GM18907 (cell line): Measurements from ENCODE around the gene WFDC2.
"Not testable (repeated sequence)": the region's sequence is repeated elsewhere in the genome, so short reads cannot be mapped to it uniquely, and the experiment has no call there.

Source experiments
- ATAC-seq: cut with Tn5 transposase; IDR thresholded peaks from one replicate; pipeline ENCODE4 v1.9.1; 2021; ENCODE audit warnings: mild to moderate bottlenecking, moderate library complexity; ENCODE audit not compliant: unreplicated experiment

The WFDC2 gene

DNA sequence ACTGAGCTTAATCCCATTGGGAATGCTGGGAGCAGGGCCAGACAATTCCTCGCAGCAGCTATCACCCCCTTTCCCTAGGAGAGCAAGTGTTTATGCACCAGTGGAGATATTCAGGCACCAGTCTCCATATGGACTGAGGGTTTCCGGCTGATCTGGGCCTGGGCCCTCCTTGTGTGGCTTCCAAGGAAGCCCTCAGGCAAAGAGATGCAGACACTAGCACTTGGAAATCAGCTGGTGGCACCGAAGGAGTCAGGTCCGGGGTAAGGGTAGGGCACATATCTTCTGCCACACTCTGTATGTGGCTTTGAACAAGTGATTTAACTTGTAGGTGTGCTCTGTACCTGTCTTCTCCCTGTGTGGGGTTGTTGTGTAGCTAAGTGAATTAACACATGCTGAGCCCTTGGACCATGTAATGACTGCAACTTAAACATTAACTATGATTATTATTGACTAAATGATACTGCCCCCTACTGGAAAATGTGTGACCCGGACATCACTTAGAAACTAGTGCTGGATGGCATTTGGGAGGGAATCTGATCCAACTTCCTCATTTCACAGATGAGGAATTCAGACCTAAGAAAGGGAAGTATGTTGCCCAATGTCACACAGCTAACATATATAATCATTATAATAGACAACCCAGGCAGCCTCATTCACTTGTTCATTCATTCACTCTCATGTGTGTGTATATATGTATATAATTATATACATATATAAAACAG, 19.3 kb upstream of the WFDC2 start:
- no peak for ATAC-seq

- no peak for ATAC-seq
Observed at GRCh38 chr20:45452238-45452637, 17.3 kb upstream of the WFDC2 start.

DNA sequence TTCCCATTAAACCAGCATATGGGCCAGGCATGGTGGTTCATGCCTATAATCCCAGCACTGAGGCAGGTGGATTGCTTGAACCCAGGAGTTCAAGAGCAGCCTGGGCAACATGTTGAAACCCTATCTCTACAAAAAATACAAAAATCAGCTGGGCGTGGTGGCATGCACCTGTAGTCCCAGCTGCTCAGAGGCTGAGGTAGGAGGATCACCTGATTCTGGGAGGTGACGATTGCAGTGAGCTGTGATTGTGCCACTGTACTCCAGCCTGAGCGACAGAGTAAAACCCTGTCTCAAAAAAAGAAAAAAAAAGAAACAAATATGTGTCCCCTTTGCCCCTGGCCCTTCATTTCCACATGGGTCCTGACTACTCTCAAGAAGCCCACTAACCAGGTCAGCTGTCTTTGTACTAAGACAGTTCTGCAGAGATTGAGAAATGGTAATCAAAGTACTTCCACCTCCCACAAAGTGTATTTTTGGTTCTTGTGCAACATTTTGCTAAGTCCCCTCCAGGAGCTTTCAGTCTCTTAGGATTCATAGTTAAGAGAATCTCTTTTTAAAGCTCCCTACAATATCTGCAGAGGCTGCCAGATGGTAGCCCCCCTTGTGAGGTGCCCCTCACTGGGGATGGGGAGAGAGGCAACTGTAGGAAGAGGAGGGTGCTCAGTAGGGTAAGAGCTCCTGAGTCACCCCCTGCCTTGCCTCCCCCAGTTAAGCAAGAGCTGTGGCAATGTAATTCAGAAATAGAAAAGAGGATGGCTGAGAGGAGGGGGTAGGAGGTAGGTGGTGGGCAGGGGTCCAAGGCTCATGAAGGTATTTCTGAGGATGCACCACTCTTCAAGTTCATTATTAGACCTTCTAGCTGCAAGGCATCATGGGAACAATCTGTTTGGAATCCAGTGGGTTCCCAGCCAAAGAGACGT, 16.5 kb upstream of the WFDC2 start:
- no peak for ATAC-seq

- ATAC-seq = no peak
Observed at GRCh38 chr20:45456632-45457031, 12.9 kb upstream of the WFDC2 start.

GRCh38 chr20:45459606-45460005, 9.9 kb upstream of the WFDC2 start:
- no peak for ATAC-seq

DNA sequence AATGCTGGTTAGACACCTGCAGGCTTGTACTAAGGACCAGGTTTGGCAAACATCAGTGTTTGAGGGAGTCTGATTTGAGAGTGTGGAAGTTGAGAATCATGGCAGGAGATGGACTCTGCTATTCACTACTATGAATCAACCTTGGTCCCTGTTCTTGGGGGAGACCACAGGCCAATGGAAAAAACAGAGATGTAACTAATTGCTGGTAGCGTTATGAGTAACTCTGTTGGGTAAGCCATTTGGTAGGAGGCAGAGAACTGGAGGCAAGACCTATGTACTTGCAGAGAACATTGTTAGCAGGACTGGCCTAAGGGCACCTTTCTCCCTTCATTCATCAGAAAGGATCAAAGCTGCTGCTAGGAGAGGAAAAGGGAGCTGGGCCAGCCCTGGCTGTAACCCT, 8.3 kb upstream of the WFDC2 start:
- no peak for ATAC-seq

DNA sequence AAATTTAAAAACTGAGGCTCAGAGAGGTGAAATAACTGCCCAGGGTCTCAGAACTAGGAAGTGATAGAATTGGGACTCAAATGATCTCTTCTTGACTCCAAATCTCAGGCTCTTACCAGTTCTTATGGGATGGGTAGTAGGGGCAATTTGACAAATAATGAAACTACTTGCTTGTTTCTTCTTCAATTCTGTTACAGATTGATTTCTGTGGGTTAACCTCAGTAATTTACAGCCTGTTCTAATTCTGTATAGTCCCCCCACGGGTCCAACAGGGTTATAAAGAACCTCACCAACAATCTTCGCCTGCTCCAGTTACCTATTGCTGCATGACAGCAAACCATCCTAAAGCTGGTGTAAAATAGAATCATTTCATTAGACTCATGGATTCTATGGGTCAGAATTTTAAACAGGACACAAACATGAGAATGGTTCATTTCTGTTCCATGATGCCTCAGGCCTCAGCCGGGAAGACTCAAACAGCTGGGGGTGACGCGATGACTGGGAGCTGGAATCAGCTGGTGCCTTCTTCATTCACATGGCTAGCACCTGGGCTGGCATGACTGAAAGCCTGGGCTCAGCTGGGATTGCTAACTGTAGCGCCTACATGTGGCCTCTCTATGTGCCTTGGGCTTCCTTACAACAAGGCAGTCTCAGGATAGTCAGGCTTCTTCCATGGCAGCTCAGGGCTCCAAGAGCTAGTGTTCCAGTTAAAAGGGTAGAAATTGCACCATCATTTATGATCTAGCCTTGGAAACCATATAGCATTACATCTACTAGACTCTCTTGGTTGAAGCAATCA, 6.6 kb upstream of the WFDC2 start:
- ATAC-seq = peak; percentile 50

DNA sequence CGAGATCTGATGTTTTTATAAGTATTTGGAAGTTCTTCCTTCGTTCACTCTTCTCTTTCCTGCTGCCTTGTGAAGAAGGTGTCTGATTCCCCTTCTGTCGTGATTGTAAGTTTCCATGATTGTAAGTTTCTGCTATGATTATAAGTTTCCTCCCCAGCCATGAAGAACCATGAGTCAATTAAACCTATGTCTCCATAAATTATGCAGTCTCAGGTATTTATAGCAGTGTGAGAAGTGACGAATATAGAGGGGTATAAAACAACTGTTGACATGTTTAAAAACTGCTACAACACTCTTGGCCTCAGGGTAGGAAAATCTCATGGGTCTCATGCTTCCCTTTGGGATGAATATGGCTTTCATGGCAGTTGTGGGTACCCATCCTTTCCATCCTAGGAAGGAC, 5.8 kb upstream of the WFDC2 start:
- ATAC-seq = no peak

DNA sequence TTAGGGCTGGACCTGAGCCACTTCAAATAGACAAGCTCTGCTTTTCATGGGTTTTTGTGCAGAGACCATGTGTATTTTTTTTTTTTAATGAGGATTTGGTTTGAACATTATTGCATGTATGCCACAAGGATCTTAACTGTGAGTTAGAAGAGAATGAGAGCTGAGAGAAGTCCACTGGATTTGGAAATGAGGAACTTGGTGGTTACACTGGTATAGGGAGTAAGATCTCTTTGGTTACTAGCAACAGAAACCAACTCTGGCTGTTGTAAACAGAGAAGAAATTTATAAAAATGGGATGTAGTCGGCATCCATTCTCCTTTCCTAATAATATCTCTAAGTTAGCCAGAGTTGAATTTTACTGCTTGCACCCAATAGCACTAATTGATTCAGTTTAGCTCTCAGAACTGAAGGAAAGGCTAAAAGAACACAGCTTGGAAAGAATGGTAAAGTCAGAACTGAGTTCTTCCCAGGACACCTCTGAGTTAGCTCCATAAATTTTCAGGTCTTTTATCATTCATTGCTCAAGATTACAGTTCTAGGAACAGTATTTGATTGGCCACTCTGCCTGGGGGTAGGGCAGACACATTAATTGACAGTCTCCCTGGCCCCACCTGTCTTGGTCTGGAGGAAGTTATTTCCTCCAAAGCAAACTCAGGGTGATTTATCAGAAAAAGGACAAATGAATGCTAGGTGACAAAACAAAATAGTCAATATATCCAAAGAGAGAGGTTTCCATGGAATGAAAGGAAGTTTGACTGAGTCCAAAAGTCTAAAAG, 3.9 kb upstream of the WFDC2 start:
- ATAC-seq = no peak

DNA sequence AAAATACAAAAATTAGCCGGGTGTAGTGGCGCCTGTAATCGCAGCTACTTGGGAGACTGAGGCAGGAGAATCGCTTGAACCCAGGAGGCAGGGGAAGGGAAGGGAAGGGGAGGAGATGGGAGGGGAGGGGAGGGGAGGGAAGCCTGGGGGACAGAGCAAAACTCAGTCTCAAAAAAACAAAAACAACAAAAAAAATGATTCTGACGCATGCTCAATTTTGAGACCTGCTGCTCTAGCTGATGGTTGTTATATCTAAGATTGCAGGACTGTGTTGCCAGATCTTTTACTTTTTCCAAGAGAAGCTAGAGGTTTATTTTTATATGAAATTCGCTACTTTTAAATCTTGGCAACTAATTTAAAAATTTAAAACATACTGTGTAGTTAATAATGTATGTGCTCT, 2.4 kb upstream of the WFDC2 start:
- no peak for ATAC-seq

GRCh38 chr20:45467861-45468260, 1.7 kb upstream of the WFDC2 start:
- ATAC-seq = no peak

- peak; percentile 80 for ATAC-seq
Observed at GRCh38 chr20:45470262-45470931, 844 bp downstream of the WFDC2 start.

- peak; percentile 25 for ATAC-seq
Observed at GRCh38 chr20:45470937-45471336, 1.4 kb downstream of the WFDC2 start.

GRCh38 chr20:45472286-45472685, 2.7 kb downstream of the WFDC2 start:
- not testable (repeated sequence) for ATAC-seq

- not testable (repeated sequence) for ATAC-seq
Observed at GRCh38 chr20:45477530-45478148, 8.1 kb downstream of the WFDC2 start.

- no peak for ATAC-seq
Observed at GRCh38 chr20:45479822-45480221, 10.3 kb downstream of the WFDC2 start.

DNA sequence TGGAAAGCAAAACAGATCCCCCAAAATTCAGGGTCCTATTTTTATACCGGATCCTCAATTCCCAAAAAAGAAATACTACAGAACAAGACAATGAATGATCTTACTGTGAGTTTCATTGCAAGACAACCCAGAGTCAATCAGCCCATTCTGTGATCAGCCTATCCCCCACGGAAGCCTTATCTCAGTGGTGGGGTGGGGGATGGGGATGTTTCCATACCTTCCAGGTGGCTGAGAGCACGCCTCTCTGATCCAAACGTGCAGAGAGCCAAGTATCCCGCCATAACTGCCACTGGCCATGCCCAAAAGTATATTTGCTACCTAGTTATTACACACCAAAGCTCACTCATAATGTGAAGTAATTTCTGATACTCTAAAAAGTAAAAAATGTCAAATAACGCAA, 15.1 kb downstream of the WFDC2 start:
- ATAC-seq = no peak

DNA sequence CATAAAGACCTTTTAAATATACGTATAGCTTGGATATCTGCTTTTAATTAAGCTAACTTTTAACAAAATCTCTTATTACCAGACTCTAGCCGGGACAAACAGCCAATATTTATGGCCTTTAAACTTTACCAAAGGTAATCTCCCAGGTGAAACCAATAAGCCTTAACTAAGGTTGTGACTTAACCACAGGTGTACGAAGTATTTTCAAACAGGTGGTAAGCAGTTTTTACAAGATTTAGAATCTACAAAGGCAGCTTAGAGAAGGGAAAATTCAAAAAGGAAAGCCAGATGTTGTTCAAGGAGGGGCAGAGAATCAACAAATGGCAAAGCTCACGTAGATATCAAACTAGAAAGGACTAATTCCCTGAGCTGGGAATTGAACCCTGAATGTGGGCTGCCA, 15.8 kb downstream of the WFDC2 start:
- ATAC-seq = no peak

DNA sequence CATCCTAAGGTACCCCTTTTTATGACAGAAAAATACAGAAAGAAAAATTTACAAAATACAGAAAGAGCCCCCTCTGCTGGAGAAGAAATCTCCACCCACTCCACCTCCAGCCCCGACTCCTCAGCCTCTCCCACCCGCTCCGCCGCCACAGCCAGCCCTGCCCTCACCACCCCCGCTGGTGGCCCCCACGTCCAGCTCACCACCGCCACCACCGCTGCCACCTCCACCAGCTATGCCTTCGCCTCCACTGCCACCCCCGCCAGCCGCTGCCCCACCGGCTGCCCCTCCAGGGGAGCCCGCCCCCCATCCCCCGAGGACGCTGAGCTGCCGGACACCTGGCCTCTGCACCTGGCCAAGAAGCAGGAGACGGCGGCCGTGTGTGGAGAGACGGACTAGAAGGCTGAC, 17.7 kb downstream of the WFDC2 start:
- no peak for ATAC-seq
